ENCODE data around the gene UTP3. TPM values are rescaled to one million over a fixed set of nuclear protein-coding genes. Genes with fewer than 3 reads are reported as not detected.
"Not testable (repeated sequence)": the region's sequence is repeated elsewhere in the genome, so short reads cannot be mapped to it uniquely, and the experiment has no call there.

UTP3 gene
- polyA plus RNA-seq (2013), result 21.2 TPM

GRCh38 chr4:70687821-70688794 lies at the start of gene UTP3:
TSS of gene UTP3 (plus strand) at chr4:70688532. CDS start at chr4:70688678, 146 bp downstream.
- no peaks in the 10 kb centered on the region for H3K27me3 ChIP-seq (replicated peaks in 2 of 5; ENCODE audit: control insufficient read depth in 4 of 5, insufficient read depth in 5 of 5, low read length in 4 of 5)
- H3K4me3 ChIP-seq (ENCODE audit: control insufficient read depth in 1 of 7, extremely low read depth in 1 of 7, insufficient read depth in 4 of 7, low read depth in 2 of 7, low read length in 6 of 7), result peak within 1 kb of the TSS; percentile 73 to 100 (median 87)
- ChIA-PET CTCF (interaction anchor here (0.6 to 2.3 kb wide), 10 partner anchors 9 to 47 kb away, joined by 3 to 28 read pairs (median 4); no protein-coding TSS in a partner anchor), POLR2A (interaction anchor here (1.2 kb wide), 1 partner anchor 16 kb away, joined by 6 read pairs; no protein-coding TSS in a partner anchor)
- no peaks in the 10 kb centered on the region for H3K9me3 ChIP-seq (ENCODE audit: control extremely low read depth in 1 of 5, control insufficient read depth in 4 of 5, insufficient read depth in 2 of 5, low read depth in 1 of 5, low read length in 4 of 5)
- H3K36me3 ChIP-seq (ENCODE audit: control insufficient read depth in 4 of 4, insufficient read depth in 4 of 4, low read length in 3 of 4), result peaks cover 2 to 6% (median 2%) of the 10 kb centered on the region in 4 experiments
- under 1% methylated on average over 45 of the region's 70 CpGs for WGBS (ENCODE audit: insufficient coverage)
- peaks cover 8 to 35% (median 25%) of the 10 kb centered on the region in 4 experiments for H3K4me1 ChIP-seq (ENCODE audit: control extremely low read depth in 1 of 4, control insufficient read depth in 4 of 4, insufficient read depth in 4 of 4, low read length in 3 of 4)
- DNase-seq, result peak; percentile 97 to 98 (median 98)
- H3K27ac ChIP-seq (ENCODE audit: insufficient read depth in 1 of 2, low read depth in 1 of 2, low read length in 2 of 2, poor library complexity in 1 of 2, severe bottlenecking in 2 of 2), result peak within 1 kb of the TSS; percentile 92 to 94

DNA sequence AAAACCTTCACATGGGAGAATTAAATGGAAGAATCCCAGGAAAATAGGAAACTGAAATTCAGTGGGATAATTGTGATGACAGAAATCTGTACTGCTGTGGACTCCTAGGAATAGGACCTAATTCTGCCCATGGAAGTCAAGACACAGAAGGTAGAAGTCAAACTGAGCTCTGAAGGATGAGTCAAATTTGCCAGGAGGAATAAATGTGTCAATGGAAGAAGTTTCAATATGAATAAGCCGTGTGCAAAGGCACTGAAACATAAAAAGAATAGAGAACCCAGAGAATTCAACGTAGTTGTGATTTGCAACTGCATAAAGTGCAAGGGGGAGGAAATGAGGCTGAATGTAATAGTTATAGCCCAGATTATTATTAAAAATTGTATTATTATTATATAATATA lies 48.1 kb upstream of the UTP3 start:
- DNase-seq, result no peak
- POLR2A ChIA-PET, result no interaction called here
- no peak overlapping the region for H3K4me3 ChIP-seq (ENCODE audit: control insufficient read depth in 1 of 7, extremely low read depth in 1 of 7, insufficient read depth in 4 of 7, low read depth in 2 of 7, low read length in 6 of 7)
- no peaks in the 10 kb centered on the region for H3K36me3 ChIP-seq (ENCODE audit: control insufficient read depth in 4 of 4, insufficient read depth in 4 of 4, low read length in 3 of 4)
- H3K4me1 ChIP-seq (ENCODE audit: control extremely low read depth in 1 of 4, control insufficient read depth in 4 of 4, insufficient read depth in 4 of 4, low read length in 3 of 4), result no peaks in the 10 kb centered on the region
- H3K27ac ChIP-seq (ENCODE audit: insufficient read depth in 1 of 2, low read depth in 1 of 2, low read length in 2 of 2, poor library complexity in 1 of 2, severe bottlenecking in 2 of 2), result no peak overlapping the region
- CTCF ChIA-PET, result no interaction called here
- H3K9me3 ChIP-seq (ENCODE audit: control extremely low read depth in 1 of 5, control insufficient read depth in 4 of 5, insufficient read depth in 2 of 5, low read depth in 1 of 5, low read length in 4 of 5), result no peaks in the 10 kb centered on the region
- WGBS (ENCODE audit: insufficient coverage), result 88% methylated on average over 1 of the region's 2 CpGs
- H3K27me3 ChIP-seq (replicated peaks in 2 of 5; ENCODE audit: control insufficient read depth in 4 of 5, insufficient read depth in 5 of 5, low read length in 4 of 5), result no peaks in the 10 kb centered on the region

DNA sequence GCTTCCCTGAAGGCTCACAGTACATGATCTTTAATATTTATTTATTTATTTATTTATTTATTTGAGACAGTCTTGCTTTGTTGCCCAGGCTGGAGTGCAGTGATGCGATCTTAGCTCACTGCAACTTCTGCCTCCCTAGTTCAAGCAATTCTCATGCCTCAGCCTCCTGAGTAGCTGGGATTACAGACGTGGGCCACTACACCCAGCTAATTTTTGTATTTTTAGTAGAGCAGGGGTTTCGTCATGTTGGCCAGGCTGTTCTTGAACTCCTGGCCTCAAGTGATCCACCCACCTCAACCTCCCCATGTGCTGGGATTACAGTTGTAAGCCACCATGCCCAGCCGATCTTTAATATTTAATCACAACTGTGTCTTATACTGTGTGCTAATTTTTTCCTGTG lies 37.6 kb upstream of the UTP3 start:
- CTCF ChIA-PET, result interaction anchor here (0.7 to 1.6 kb wide), 5 partner anchors 45 to 359 kb away, joined by 3 read pairs; no protein-coding TSS in a partner anchor
- H3K4me1 ChIP-seq (ENCODE audit: control extremely low read depth in 1 of 4, control insufficient read depth in 4 of 4, insufficient read depth in 4 of 4, low read length in 3 of 4); H3K4me3 ChIP-seq (ENCODE audit: control insufficient read depth in 1 of 7, extremely low read depth in 1 of 7, insufficient read depth in 4 of 7, low read depth in 2 of 7, low read length in 6 of 7); POLR2A ChIA-PET; DNase-seq; H3K9me3 ChIP-seq (ENCODE audit: control extremely low read depth in 1 of 5, control insufficient read depth in 4 of 5, insufficient read depth in 2 of 5, low read depth in 1 of 5, low read length in 4 of 5); H3K36me3 ChIP-seq (ENCODE audit: control insufficient read depth in 4 of 4, insufficient read depth in 4 of 4, low read length in 3 of 4); H3K27ac ChIP-seq (ENCODE audit: insufficient read depth in 1 of 2, low read depth in 1 of 2, low read length in 2 of 2, poor library complexity in 1 of 2, severe bottlenecking in 2 of 2); H3K27me3 ChIP-seq (replicated peaks in 2 of 5; ENCODE audit: control insufficient read depth in 4 of 5, insufficient read depth in 5 of 5, low read length in 4 of 5): not testable (repeated sequence)
- WGBS (ENCODE audit: insufficient coverage), result no CpG with 5 or more reads among the region's 4 CpGs

DNA sequence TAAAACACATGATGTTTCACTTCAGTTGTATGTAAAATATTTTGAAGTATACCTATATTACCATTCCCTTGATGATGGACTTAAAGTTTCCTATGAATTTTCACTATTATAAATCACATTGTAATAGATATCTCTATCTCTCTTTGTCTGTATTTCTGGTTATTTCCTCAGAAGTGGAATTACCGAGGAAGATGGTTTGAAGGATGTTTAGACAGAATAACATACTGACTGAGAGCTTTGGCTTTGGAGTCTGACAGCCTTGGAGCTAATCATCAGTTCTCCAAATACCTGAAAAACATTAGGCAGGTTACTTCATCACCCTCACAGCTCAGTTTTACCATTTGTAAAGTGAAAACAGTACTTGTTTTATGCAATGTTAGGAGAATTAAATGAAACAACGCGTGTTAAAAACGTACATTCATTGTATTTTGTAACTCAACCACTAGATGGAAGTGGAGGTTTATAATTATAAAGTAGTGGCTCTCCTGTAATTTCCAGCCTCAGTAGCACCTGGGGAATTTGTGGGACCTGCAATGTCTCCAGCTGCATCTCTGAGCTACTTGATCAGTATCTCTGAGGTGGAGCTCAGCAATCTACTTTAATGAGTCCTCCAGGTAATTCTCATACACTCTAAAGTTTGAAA lies 36.3 kb upstream of the UTP3 start:
- Histone ChIP-seq H3K4me1 (ENCODE audit: control extremely low read depth in 1 of 4, control insufficient read depth in 4 of 4, insufficient read depth in 4 of 4, low read length in 3 of 4) (peaks cover 0 to 3% (median 0%) of the 10 kb centered on the region in 4 experiments), H3K4me3 (ENCODE audit: control insufficient read depth in 1 of 7, extremely low read depth in 1 of 7, insufficient read depth in 4 of 7, low read depth in 2 of 7, low read length in 6 of 7) (peak overlapping the region in 1 of 7 experiments; percentile 57), H3K36me3 (ENCODE audit: control insufficient read depth in 4 of 4, insufficient read depth in 4 of 4, low read length in 3 of 4) (peaks cover 0 to 4% (median 0%) of the 10 kb centered on the region in 4 experiments), H3K27ac (ENCODE audit: insufficient read depth in 1 of 2, low read depth in 1 of 2, low read length in 2 of 2, poor library complexity in 1 of 2, severe bottlenecking in 2 of 2) (no peak overlapping the region), H3K9me3 (ENCODE audit: control extremely low read depth in 1 of 5, control insufficient read depth in 4 of 5, insufficient read depth in 2 of 5, low read depth in 1 of 5, low read length in 4 of 5) (no peaks in the 10 kb centered on the region), H3K27me3 (replicated peaks in 2 of 5; ENCODE audit: control insufficient read depth in 4 of 5, insufficient read depth in 5 of 5, low read length in 4 of 5) (no peaks in the 10 kb centered on the region)
- no CpG with 5 or more reads among the region's 4 CpGs for WGBS (ENCODE audit: insufficient coverage)
- DNase-seq, result peak; percentile 42 to 45 (median 44)
- POLR2A ChIA-PET, result no interaction called here
- CTCF ChIA-PET, result interaction anchor here (0.7 to 1.7 kb wide), 20 partner anchors 9 to 1060 kb away, joined by 3 to 7 read pairs (median 3); partner anchors contain the start of genes RUFY3 and UTP3

DNA sequence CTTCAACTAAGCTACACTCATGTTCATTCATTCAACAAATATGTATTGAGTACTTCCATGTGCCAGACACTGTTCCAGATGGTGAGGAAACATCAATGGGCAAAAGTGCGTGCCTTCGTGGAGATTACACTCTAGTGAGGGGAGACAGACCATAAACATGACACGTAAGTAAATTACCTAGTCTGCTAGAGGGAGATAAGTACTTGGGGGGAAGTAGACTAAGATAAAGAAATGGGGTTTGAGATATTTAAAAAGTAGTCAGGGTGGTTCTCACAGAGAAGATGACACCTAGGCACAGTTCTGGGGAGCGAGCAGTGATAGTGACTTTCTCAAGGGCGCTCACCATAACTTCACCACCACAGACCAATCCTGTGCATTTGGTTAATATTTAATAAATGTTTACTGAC lies 33.7 kb upstream of the UTP3 start:
- ChIA-PET CTCF (interaction anchor here (0.7 to 1.4 kb wide), 5 partner anchors 17 to 350 kb away, joined by 3 to 4 read pairs (median 3); no protein-coding TSS in a partner anchor), POLR2A (no interaction called here)
- 42% methylated on average over 2 of the region's 5 CpGs for WGBS (ENCODE audit: insufficient coverage)
- Histone ChIP-seq H3K27ac (ENCODE audit: insufficient read depth in 1 of 2, low read depth in 1 of 2, low read length in 2 of 2, poor library complexity in 1 of 2, severe bottlenecking in 2 of 2) (no peak overlapping the region), H3K36me3 (ENCODE audit: control insufficient read depth in 4 of 4, insufficient read depth in 4 of 4, low read length in 3 of 4) (peaks cover 0 to 4% (median 0%) of the 10 kb centered on the region in 4 experiments), H3K4me3 (ENCODE audit: control insufficient read depth in 1 of 7, extremely low read depth in 1 of 7, insufficient read depth in 4 of 7, low read depth in 2 of 7, low read length in 6 of 7) (no peak overlapping the region), H3K27me3 (replicated peaks in 2 of 5; ENCODE audit: control insufficient read depth in 4 of 5, insufficient read depth in 5 of 5, low read length in 4 of 5) (no peaks in the 10 kb centered on the region), H3K9me3 (ENCODE audit: control extremely low read depth in 1 of 5, control insufficient read depth in 4 of 5, insufficient read depth in 2 of 5, low read depth in 1 of 5, low read length in 4 of 5) (no peaks in the 10 kb centered on the region), H3K4me1 (ENCODE audit: control extremely low read depth in 1 of 4, control insufficient read depth in 4 of 4, insufficient read depth in 4 of 4, low read length in 3 of 4) (peaks cover 0 to 8% (median 1%) of the 10 kb centered on the region in 4 experiments)
- peak; percentile 21 to 81 (median 69) for DNase-seq

DNA sequence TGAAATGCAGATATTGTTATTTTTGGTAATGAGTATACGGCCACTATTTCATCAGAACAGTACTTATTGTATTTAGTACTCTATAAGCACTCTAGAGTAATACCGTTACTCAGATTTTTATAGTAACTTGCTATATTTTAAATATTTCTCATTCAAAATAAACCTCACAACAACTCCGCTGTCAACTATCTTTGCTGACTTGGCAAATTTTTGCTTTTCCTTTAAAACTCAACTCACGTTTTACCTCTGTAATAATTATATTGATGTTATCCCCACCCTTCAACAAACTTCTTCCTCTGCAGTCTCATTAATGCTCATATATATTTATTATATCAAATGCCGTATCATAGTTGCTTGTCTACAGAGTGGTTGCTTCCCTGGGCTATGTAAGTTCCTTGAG lies 31.0 kb upstream of the UTP3 start:
- Histone ChIP-seq H3K27me3 (replicated peaks in 2 of 5; ENCODE audit: control insufficient read depth in 4 of 5, insufficient read depth in 5 of 5, low read length in 4 of 5) (no peaks in the 10 kb centered on the region), H3K36me3 (ENCODE audit: control insufficient read depth in 4 of 4, insufficient read depth in 4 of 4, low read length in 3 of 4) (peaks cover 0 to 4% (median 0%) of the 10 kb centered on the region in 4 experiments), H3K4me1 (ENCODE audit: control extremely low read depth in 1 of 4, control insufficient read depth in 4 of 4, insufficient read depth in 4 of 4, low read length in 3 of 4) (peaks cover 0 to 18% (median 0%) of the 10 kb centered on the region in 4 experiments), H3K4me3 (ENCODE audit: control insufficient read depth in 1 of 7, extremely low read depth in 1 of 7, insufficient read depth in 4 of 7, low read depth in 2 of 7, low read length in 6 of 7) (no peak overlapping the region), H3K27ac (ENCODE audit: insufficient read depth in 1 of 2, low read depth in 1 of 2, low read length in 2 of 2, poor library complexity in 1 of 2, severe bottlenecking in 2 of 2) (no peak overlapping the region), H3K9me3 (ENCODE audit: control extremely low read depth in 1 of 5, control insufficient read depth in 4 of 5, insufficient read depth in 2 of 5, low read depth in 1 of 5, low read length in 4 of 5) (no peaks in the 10 kb centered on the region)
- POLR2A ChIA-PET, result no interaction called here
- CTCF ChIA-PET, result interaction anchor here (1.0 to 1.6 kb wide), 2 partner anchors 10 to 20 kb away, joined by 5 read pairs; no protein-coding TSS in a partner anchor
- WGBS (ENCODE audit: insufficient coverage), result 100% methylated on average over 2 of the region's 5 CpGs
- DNase-seq, result no peak
